HPDE6-E6E7 (cell line): ENCODE data around the gene NOM1.

Experiments
- DNase-seq: peaks from one replicate; pipeline ENCODE4 v3.0.0; 2011; ENCODE audit warnings: missing footprints; ENCODE audit errors: extremely low spot score

NOM1 gene

GRCh38 chr7:156985101-156985992 lies 35.8 kb downstream of the NOM1 start:
- no peak for DNase-seq

DNA sequence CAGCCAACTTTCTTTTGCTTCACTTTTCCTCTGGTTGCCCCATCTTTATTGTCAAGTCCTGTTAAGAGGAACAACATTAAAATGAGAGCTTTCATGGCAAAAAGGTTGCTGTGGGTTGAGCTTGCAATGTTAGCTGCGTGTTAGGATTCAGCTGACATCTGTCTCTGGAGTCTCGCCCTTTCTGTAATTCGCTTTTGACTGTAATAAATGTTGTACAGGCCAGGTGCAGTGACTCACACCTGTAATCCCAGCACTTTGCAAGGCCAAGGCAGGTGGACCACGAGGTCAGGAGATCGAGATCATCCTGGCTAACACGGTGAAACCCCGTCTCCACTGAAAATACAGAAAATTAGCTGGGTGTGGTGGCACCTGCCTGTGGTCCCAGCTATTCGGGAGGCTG lies 36.9 kb downstream of the NOM1 start:
- DNase-seq = no peak

- no peak for DNase-seq
These were observed 39.1 kb downstream of the NOM1 start for GRCh38 chr7:156988343-156989185.

DNA sequence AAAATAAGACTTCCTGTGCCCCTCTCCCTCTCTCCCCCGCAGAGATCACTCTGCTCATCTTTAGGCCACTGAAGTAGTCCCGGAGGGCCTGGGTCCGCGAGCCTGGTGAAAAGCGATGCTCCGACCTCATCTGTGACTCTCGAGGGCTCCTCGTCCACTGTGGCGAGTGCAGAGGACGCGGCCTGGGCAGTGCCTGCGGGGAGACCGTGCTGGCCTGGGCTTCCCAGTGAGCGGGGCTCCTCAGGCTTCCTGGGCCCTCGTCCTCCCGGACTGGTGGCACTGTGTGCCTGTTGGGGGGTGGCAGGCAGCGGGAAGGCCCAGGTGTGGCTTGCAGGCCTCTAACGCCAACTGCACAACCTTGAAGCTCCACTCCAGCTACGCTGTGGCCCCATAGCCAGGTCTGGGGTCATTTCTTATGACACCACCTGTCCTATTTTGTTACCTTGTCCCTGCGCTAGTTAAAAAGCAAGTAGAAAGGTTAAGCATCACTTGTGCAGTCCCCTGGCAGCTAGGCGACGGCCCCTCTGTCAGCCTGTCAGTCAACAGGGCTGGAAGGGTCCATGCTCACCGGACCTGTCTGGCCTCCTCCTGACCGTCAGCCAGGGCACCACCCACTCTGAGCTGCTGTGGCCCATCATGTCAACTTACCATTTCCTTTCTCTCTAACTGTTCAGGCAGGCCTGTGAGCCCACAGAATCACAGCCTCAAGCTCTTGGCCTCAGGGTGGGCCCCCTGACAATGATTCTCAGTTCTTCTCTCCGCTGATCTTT lies 40.4 kb downstream of the NOM1 start:
- no peak for DNase-seq

DNA sequence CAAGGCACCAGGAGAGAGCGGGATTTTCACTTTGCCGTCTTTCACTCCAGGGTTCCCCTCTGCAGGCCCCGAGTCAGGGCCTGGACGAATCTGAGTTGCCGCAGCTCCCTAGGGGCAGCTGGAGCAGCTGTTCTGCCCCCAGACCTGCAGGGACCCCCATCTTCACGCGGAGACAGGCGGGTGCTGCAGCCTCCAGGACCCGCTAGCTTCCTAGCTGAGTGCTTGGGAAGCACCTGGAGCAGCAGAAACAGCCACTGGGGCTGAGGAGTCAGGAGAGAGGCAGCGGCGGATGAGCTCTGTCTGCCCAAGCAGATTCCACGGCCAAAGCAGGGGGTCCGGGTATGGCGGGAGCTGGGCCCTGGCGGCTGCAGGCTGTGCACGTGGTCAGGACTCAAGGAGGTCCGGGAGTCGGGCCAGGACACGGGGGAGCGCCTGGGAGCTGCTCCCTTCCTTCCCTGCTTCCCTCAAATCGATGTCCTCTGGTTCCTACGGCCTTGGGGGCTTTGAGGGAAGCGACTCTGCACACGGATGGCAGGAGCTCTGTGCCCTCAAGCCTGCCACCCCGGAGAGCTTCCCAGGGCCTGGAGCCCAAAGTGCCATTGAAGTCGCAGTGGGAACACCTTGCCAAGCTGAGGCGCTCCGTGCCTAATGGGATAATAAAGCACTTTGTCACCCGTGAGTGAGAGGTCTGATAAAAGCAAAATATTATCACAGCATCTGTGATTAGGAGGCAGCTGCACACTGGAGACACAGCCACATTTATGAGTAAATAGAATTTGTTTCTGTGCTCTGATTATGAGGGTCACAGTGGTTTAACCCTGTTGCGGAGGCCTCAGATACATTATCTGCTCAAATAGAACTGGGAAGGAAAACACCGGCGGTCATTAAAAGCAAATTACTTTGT lies 43.8 kb downstream of the NOM1 start:
- DNase-seq = no peak

DNA sequence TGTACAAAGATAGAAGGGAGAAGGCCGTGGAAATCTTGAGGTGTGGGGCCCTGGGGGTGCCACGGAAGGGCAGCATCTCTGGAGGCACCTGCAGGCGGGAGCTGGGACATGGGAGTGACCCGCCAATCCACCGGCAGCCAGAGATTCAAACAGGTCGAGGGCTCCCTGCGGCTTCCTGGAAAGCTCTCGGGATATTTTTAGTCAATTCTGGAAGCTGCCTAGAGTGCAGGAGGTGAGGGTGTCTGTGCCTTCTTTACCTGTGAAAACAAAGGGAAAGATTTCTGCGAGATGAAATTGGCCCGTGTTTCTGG lies 44.4 kb downstream of the NOM1 start:
- DNase-seq = no peak

DNA sequence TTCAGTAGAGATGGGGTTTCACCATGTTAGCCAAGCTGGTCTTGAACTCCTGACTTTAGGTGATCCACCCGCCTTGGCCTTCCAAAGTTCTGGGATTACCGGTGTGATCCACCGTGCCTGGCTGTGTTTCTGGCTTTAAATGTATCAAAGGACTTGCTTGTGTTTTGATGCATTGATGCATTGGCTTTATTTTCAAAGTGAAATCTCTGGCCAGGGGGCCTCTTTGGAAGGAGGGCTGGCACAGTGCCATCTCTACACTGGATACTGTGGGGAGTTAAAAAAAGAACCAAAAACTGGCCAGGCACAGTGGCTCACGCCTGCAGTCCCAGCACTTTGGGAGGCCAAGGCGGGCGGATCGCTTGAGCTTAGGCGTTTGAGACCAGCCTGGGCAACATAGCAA lies 44.9 kb downstream of the NOM1 start:
- no peak for DNase-seq

DNA sequence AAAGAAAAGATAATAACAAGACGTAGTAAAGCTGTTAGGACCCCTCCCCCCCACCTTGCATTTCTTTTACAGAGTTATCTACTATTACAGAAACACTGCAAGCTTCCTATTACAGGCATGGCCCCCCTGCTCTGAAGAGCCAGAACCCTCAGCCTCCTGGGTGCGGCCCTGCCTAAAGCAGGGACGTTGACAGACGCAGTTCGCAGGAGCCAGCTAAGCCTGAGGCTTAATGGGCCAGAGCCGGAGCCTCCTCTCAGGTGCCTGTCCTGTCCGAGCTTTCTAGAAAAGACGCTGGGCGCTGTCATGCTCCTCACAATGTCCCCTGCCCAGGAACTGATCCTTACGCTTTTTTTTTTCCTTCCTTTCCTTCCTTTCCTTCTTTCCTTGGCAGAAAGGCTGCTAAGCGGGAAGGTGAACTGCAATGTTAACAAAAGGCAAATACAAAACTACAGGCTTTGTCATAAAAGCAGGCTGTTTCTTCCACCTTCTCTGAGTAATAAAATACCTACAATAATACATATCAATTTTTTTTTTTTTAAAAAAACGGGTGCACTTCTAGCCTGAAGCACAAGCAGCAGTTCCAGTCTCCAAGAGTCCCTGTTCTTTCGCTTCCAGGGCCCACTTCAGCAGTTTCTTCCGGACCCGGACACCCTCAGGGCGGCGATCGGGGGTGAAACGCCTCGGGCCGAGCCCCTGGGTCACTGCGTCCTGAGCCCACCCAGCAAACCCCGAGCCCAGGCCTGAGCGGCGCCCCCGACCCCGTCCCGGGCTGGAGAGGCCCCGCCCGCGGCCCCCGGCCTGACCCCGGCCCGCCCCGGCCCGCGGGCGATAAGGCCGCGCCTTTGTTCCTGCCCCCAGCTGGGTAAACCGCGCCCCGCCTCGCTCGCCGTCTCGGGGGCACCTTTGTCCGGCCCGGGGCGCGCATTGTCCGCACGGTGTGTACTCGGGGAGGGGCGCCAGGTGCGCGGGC lies 49.8 kb downstream of the NOM1 start:
- no peak for DNase-seq

GRCh38 chr7:156999958-157000726 lies 50.6 kb downstream of the NOM1 start:
- peak; percentile 40 for DNase-seq

GRCh38 chr7:157000741-157001653 lies 51.5 kb downstream of the NOM1 start:
- DNase-seq = no peak

- no peak for DNase-seq
These were observed 52.7 kb downstream of the NOM1 start for GRCh38 chr7:157001920-157002818.

DNA sequence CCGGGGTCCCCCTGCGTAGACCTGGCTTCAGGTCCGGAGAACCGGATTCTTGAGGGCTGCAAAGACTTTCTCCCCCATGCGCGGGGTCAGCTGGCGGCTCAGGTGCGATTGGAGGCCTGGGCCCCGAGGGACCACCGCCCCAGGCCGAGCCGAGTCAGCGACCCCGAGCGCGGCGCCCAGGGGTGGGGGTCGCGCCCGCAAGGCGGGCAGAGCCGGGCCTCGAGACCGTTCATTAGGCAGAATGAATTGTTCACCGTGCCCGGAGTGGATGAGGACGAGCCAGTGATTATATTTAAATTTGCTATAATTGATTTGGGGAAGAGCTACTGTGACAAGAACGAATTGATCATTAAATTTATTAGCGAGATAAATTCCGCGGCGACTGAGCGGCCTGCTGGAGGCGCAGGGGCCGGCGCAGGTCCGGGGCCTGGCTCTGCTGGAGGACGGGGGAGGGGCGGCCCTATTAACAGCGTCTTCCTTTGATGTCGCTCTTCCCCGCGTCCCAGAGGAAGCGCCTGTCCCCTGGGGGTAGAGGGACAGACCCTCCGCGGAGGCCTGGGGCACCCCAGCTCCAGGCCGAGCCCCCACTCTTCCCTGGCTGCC lies 53.4 kb downstream of the NOM1 start:
- no peak for DNase-seq

DNA sequence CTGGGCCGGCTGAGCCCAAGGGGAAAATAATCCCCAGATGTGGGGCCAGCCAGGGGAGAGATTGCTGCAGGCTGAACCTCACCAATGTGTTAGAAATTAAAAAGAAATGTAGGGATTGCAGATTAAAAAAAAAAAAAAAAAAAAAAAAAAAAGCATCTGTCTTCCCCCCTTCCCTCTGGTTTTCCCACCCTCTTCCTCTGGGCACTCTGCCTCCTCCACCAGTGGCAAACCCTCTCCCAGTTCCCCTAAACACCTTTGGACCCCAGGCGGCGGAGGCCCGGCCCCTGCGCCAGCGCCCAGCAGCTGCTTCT lies 53.9 kb downstream of the NOM1 start:
- DNase-seq = no peak

DNA sequence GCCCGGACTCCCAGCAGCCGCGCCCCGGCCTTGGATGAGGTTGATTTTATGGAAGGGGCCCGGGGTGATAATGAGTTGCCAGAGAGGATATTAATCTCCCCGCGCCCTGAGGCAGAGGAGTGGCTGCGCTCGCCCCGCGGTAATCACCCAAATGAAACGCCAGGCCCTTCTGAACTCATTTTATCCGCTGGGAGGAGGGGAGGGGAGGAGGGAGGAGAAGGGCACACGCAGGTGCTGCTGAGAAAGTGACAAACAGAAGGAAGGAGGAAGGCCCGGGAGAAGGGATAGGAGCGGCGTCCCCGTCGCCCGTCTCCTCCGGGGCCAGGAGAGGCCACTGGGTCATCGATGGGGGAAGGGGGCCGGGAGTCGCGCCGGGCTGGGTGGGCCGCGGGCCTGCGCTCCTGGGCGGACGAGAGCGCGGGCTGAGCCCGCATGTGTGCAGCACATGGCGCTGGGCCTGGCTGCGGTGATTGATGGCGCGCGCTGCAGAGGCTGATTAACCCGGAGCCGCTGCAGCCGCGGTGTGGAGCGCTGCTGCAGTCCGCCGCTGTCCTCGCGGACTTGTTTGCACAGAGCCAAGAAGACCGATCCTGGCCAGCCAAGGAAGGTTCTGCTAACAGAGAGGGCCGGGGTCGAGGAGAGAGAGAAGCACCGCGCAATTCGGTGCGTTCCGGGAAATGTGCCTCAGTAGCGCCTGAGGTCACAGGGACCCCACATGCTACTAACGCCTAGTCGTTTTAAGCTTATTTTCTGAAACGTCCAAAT lies 54.4 kb downstream of the NOM1 start:
- DNase-seq = no peak

DNA sequence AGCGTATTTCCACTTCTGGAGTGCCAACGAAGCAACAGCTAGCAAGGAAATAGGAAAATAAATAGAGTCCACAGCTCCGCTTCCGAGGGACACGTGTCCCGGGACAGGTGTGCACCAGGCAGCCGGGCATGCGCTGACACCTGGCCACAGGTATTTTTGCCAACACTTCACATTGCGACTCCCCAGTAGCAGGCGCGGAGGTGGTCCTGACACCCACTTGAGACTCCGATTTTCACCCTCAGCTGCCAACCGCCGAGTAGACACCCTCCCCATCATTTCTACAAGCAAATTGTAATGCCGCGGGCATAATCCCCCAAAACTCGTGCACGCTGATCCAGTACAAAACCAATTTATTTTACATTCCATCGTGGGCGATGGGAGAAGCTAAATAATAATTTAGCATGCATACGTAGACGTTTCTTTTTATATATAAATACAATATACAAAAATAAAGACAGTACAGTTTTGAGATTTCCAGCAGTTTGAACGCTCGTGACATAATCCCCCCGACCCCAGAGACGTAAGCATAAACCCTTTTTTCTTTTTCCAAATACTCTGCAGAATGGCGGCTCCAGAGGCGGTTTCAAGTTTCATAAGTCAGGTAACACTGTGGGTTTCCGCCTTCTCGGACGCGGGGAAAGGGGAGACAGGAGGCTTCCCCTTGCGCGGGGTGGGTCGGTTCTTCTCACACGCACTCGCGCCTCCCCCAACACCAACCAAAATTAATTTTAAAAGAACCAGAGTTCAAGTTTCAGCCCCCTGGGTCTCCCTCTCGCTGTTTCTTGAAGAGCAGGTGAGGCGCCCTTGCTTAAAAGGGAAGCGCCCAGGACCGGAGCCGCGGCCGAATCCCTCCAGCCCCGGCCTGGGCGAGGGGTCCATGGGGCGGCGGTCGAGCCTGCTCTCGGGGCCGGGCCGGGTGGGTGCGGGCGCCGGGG lies 55.3 kb downstream of the NOM1 start:
- no peak for DNase-seq
